HepG2 (cell line): ENCODE measurements around the gene IFITM10. TPM values are rescaled to one million over a fixed set of nuclear protein-coding genes. Genes with fewer than 3 reads are reported as not detected.

Experiments
- ATAC-seq: fragments of 200-7000 bp; cut with Tn5 transposase; 3 replicates; pipeline ENCODE4 v1.9.1; 2020; ENCODE audit warnings: mild to moderate bottlenecking, moderate library complexity
- BruUV-seq: library from RNA; stranded (reverse); fragments of 400-500 nt; replicated peaks from 2 replicates; lab custom pipeline; 2021; lab: Mats Ljungman, UMichigan
- CTCF ChIA-PET: fragments of 300-600 bp; formaldehyde crosslinking; extraction: SDS; loops from one replicate; lab custom pipeline; 2021; ENCODE audit warnings: low total read pairs, inconsistent platforms, low intra/inter-chr PET ratio; lab: Yijun Ruan, JAX
- POLR2A ChIA-PET: fragments of 350-600 bp; sonication (Branson Sonifier 250); formaldehyde crosslinking; loops from one replicate; lab custom pipeline; 2020; ENCODE audit warnings: antibody characterized with exemption, inconsistent platforms; lab: Yijun Ruan, JAX
- DNase-seq: peaks from one replicate; pipeline ENCODE4 v3.0.0-alpha.2; 2015; ENCODE audit warnings: low spot score
- FAIRE-seq: peaks from 3 replicates; lab custom pipeline; 2011; peaks lifted over from hg19 to GRCh38; lab: Jason Lieb, UNC
- H2AFZ ChIP-seq: one replicate; pipeline ENCODE4 v1.6.1; 2011; ENCODE audit warnings: low read length, inconsistent platforms
- H3K27ac ChIP-seq: fragments of 300-600 bp; 3 replicates; pipeline ENCODE4 v1.8.0; 2011; ENCODE audit warnings: mixed run types, mild to moderate bottlenecking, mixed read lengths, low read length, inconsistent platforms; ENCODE audit not compliant: insufficient read depth; ENCODE audit errors: extremely low read length
- H3K27me3 ChIP-seq, 2 experiments: fragments of 200-600 bp in 1 of 2; 2 replicates in 1 of 2; 3 replicates in 1 of 2; pipeline versions ENCODE4 v1.6.0 to v1.8.0; 2011; ENCODE audit warnings: low read length in 2 of 2, mild to moderate bottlenecking in 2 of 2, moderate library complexity in 2 of 2, inconsistent platforms in 1 of 2; ENCODE audit not compliant: insufficient read depth in 2 of 2, control insufficient read depth in 1 of 2
- H3K36me3 ChIP-seq, 2 experiments: fragments of 200-600 bp in 1 of 2; replicated peaks in 1 of 2; 2 replicates in 1 of 2; 3 replicates in 1 of 2; pipeline versions ENCODE4 v1.5.1 to v1.8.0; 2011; ENCODE audit warnings: low read length in 2 of 2, inconsistent platforms in 1 of 2; ENCODE audit not compliant: insufficient read depth in 2 of 2, control insufficient read depth in 1 of 2
- H3K4me1 ChIP-seq: 2 replicates; pipeline ENCODE4 v1.5.1; 2012; ENCODE audit warnings: low read length, inconsistent platforms; ENCODE audit not compliant: insufficient read depth
- H3K4me2 ChIP-seq: 2 replicates; pipeline ENCODE4 v1.6.0; 2011; ENCODE audit warnings: low read depth, low read length, inconsistent platforms
- H3K4me3 ChIP-seq, 3 experiments: fragments of 200-600 bp in 1 of 3; sonication (generic), shearing (Covaris generic) in 1 of 3; replicated peaks in 1 of 3; 2 replicates each; pipeline ENCODE4 v1.5.1; 2011 to 2016; ENCODE audit warnings: low read length in 3 of 3, inconsistent platforms in 2 of 3, low read depth in 2 of 3, mild to moderate bottlenecking in 2 of 3, control low read depth in 1 of 3, mixed read lengths in 1 of 3; ENCODE audit not compliant: insufficient read depth in 1 of 3
- H3K79me2 ChIP-seq: one replicate; pipeline ENCODE4 v1.6.1; 2011; ENCODE audit warnings: low read length, inconsistent platforms; ENCODE audit not compliant: insufficient read depth
- H3K9ac ChIP-seq: 2 replicates; pipeline ENCODE4 v1.6.0; 2011; ENCODE audit warnings: mild to moderate bottlenecking, low read depth, low read length, inconsistent platforms; ENCODE audit not compliant: insufficient read depth
- H3K9me3 ChIP-seq: 2 replicates; pipeline ENCODE4 v1.5.1; 2012; ENCODE audit warnings: mild to moderate bottlenecking, low read length
- H4K20me1 ChIP-seq: 2 replicates; pipeline ENCODE4 v1.6.0; 2011; ENCODE audit warnings: inconsistent platforms, mild to moderate bottlenecking, low read length, moderate library complexity; ENCODE audit not compliant: insufficient read depth
- AGO1 ChIP-seq: fragments of 200-400 bp; formaldehyde crosslinking; IDR thresholded peaks from 2 replicates; pipeline ENCODE4 v1.6.1; 2017; ENCODE audit warnings: mild to moderate bottlenecking, low read depth, low read length, moderate library complexity; ENCODE audit not compliant: poor library complexity, severe bottlenecking
- AGO2 ChIP-seq: fragments of 200-400 bp; formaldehyde crosslinking; optimal IDR thresholded peaks from 2 replicates; pipeline ENCODE3; 2017; ENCODE audit warnings: mild to moderate bottlenecking, low read depth, low read length, moderate library complexity
- CBX2 ChIP-seq, 2 experiments: fragments of 200-600 bp in 1 of 2; sonication (generic); formaldehyde crosslinking in 1 of 2; IDR thresholded peaks; 2 replicates each; pipeline versions ENCODE4 v1.7.0 to v1.8.1; 2018 to 2022; ENCODE audit warnings: low read depth in 2 of 2, low read length in 1 of 2, mild to moderate bottlenecking in 1 of 2, missing genetic modification reagents in 1 of 2
- FOXA3 ChIP-seq: IDR thresholded peaks from 2 replicates; pipeline ENCODE4 v1.6.1; 2016; ENCODE audit warnings: missing genetic modification reagents, missing compliant biosample characterization
- GLMP ChIP-seq: sonication (generic); formaldehyde crosslinking; IDR thresholded peaks from 2 replicates; pipeline ENCODE4 v1.9.0; 2021; ENCODE audit warnings: missing genetic modification reagents, mild to moderate bottlenecking, borderline replicate concordance
- IRF9 ChIP-seq: sonication (generic); formaldehyde crosslinking; IDR thresholded peaks from 2 replicates; pipeline ENCODE4 v1.8.0; 2022; ENCODE audit warnings: missing genetic modification reagents, mild to moderate bottlenecking, borderline replicate concordance
- JUNB ChIP-seq: sonication (generic); formaldehyde crosslinking; IDR thresholded peaks from 2 replicates; pipeline ENCODE4 v1.8.0; 2022; ENCODE audit warnings: missing genetic modification reagents, mild to moderate bottlenecking, borderline replicate concordance
- KLF11 ChIP-seq: IDR thresholded peaks from 2 replicates; pipeline ENCODE4 v1.6.1; 2016; ENCODE audit warnings: missing compliant biosample characterization
- MYC ChIP-seq: sonication (generic); formaldehyde crosslinking; IDR thresholded peaks from 2 replicates; pipeline ENCODE4 v1.9.0; 2021; ENCODE audit warnings: missing genetic modification reagents, borderline replicate concordance
- PCBP2 ChIP-seq: fragments of 200-400 bp; formaldehyde crosslinking; optimal IDR thresholded peaks from 2 replicates; pipeline ENCODE3; 2018; ENCODE audit warnings: low read length, low read depth; ENCODE audit not compliant: poor library complexity, severe bottlenecking
- SKI ChIP-seq: fragments of 450-650 bp; IDR thresholded peaks from one replicate; pipeline ENCODE4 v1.6.1; 2018; ENCODE audit warnings: mild to moderate bottlenecking; ENCODE audit not compliant: partially characterized antibody
- SMYD3 ChIP-seq: sonication (generic); formaldehyde crosslinking; IDR thresholded peaks from 2 replicates; pipeline ENCODE4 v1.8.1; 2023; ENCODE audit warnings: mild to moderate bottlenecking, missing genetic modification reagents
- SNAPC5 ChIP-seq: sonication (generic); formaldehyde crosslinking; IDR thresholded peaks from 2 replicates; pipeline ENCODE4 v1.8.1; 2023; ENCODE audit warnings: mild to moderate bottlenecking, missing genetic modification reagents, borderline replicate concordance
- SUZ12 ChIP-seq: fragments of 150-350 bp; IDR thresholded peaks from 2 replicates; pipeline ENCODE4 v1.6.1; 2014; ENCODE audit warnings: low read depth, low read length
- TERF1 ChIP-seq: sonication (generic); formaldehyde crosslinking; IDR thresholded peaks from 2 replicates; pipeline ENCODE4 v1.8.0; 2022; ENCODE audit warnings: mild to moderate bottlenecking, missing genetic modification reagents, moderate library complexity
- ZFX ChIP-seq: sonication (generic); formaldehyde crosslinking; IDR thresholded peaks from 2 replicates; pipeline ENCODE4 v1.4.0; 2020; ENCODE audit warnings: mild to moderate bottlenecking, low read depth, missing genetic modification reagents, moderate library complexity
- ZNF430 ChIP-seq: sonication (generic); formaldehyde crosslinking; IDR thresholded peaks from 2 replicates; pipeline ENCODE4 v1.9.0; 2021; ENCODE audit warnings: mild to moderate bottlenecking, missing genetic modification reagents
- ZNF777 ChIP-seq: sonication (generic); formaldehyde crosslinking; IDR thresholded peaks from 2 replicates; pipeline ENCODE4 v1.4.0; 2020; ENCODE audit warnings: missing genetic modification reagents
- ZSCAN12 ChIP-seq: sonication (generic); formaldehyde crosslinking; IDR thresholded peaks from 2 replicates; pipeline ENCODE4 v1.9.0; 2021; ENCODE audit warnings: mild to moderate bottlenecking, missing genetic modification reagents
- WGBS: methylation state at CpG from one replicate; pipeline ENCODE4 v1.1.6; 2017; ENCODE audit warnings: low lambda C conversion rate; 5-methylcytosine and 5-hydroxymethylcytosine counted together
- in situ Hi-C: cut with HindIII; loops from 2 replicates; pipeline ENCODE4 v1.10.0; 2017; ENCODE audit warnings: low pct_unique_long_range_greater_than_20kb; ENCODE audit not compliant: extremely low pct_ligation_motif_present
- intact Hi-C: fragments of 100-400 bp; cut with micrococcal nuclease; formaldehyde crosslinking; loops from one replicate; pipeline ENCODE4 v1.10.0; 2022; ENCODE audit not compliant: unreplicated experiment
- polyA plus RNA-seq, 8 experiments: library from polyadenylated mRNA; depleted of rRNA in 3 of 8; stranded (reverse) in 7 of 8; unstranded in 1 of 8; fragments of >200 nt; fragmentation: Illumina TruSeq in 4 of 8; extraction: Trizol in 4 of 8; gene quantifications; 2 replicates each; pipeline versions ENCODE4 v1.2.1 to v1.2.3, GENCODE V29; 2011 to 2016; ENCODE audit warnings: low read depth in 4 of 8, missing spikeins in 1 of 8, mixed read lengths in 1 of 8; ENCODE audit not compliant: insufficient read depth in 1 of 8
- total RNA-seq, 5 experiments: library from RNA; depleted of rRNA; stranded (reverse); fragments of >200 nt; fragmentation: Illumina TruSeq; extraction: Trizol; gene quantifications; 2 replicates each; pipeline ENCODE4 v1.2.3, GENCODE V29; 2016; ENCODE audit warnings: low read depth in 1 of 5

The IFITM10 gene
- total and polyA plus RNA-seq, 2 of the 13 experiments (the other 11 are each of a cell fraction or from before 2014, with no cell fraction given), result 0.09 to 0.13 TPM

- H3K4me2 ChIP-seq, result peak overlapping the region; percentile 33
- ChIA-PET POLR2A (interaction anchor here (0.7 to 5.5 kb wide), 28 partner anchors 11 to 896 kb away, joined by 3 to 141 read pairs (median 8); partner anchors contain the start of genes CTSD, IFITM10 and MRPL23), CTCF (interaction anchor here (0.8 to 4.5 kb wide), 6 partner anchors 38 to 464 kb away, joined by 3 to 44 read pairs (median 16); no protein-coding TSS in a partner anchor)
- peaks cover 2% of the 10 kb centered on the region for H3K79me2 ChIP-seq
- no peaks in the 10 kb centered on the region; a peak in 2 of 5 replicates for H3K27me3 ChIP-seq
- ATAC-seq (no peak), FAIRE-seq (no peak), DNase-seq (no peak)
- H3K9ac ChIP-seq, result peak overlapping the region; percentile 73
- in situ Hi-C loops (loop anchor here (5.0 kb wide), 1 partner anchor 35 kb away; no protein-coding TSS in a partner anchor), intact Hi-C loops (loop anchor here (2.0 kb wide), 1 partner anchor 15 kb away; no protein-coding TSS in a partner anchor)
- no TSS peak for BruUV-seq
- no peaks in the 10 kb centered on the region for H3K36me3 ChIP-seq
- peaks cover 83% of the 10 kb centered on the region for H3K4me1 ChIP-seq
- WGBS, result 80% methylated on average over 10 of the region's 16 CpGs
- H3K4me3 ChIP-seq, result peak overlapping the region in 1 of 3 experiments; percentile 20; a peak in 1 of 6 replicates
- H4K20me1 ChIP-seq, result no peaks in the 10 kb centered on the region
- H2AFZ ChIP-seq, result no peak overlapping the region
- H3K9me3 ChIP-seq, result no peaks in the 10 kb centered on the region
- peak overlapping the region; percentile 100 for H3K27ac ChIP-seq
- TF ChIP-seq ZNF777 (CRISPR knock-in tag) (no peak), MYC (0 out of 2 replicates have a peak, but pooled peaks have one; percentile 50), ZFX (no peak; the same call in 1 of the 2 replicates), GLMP (no peak), SUZ12 (no peak), ZSCAN12 (CRISPR knock-in tag) (no peak), AGO2 (peak; percentile 35), PCBP2 (no peak), KLF11 (CRISPR knock-in tag) (no peak), TERF1 (no peak), SNAPC5 (no peak), SKI (no peak), FOXA3 (CRISPR knock-in tag) (no peak), IRF9 (CRISPR knock-in tag) (no peak), ZNF430 (CRISPR knock-in tag) (0 out of 2 replicates have a peak, but pooled peaks have one; percentile 8), SMYD3 (peak; percentile 86; the same call in 1 of the 2 replicates), JUNB (CRISPR knock-in tag) (peak; percentile 25; the same call in 1 of the 2 replicates), CBX2 (IDR thresholded peaks at IDR 0.05; ENCODE audit: low read depth, low read length) (no peak), CBX2 (CRISPR knock-in tag; IDR thresholded peaks at IDR 0.05; ENCODE audit: low read depth) (no peak), AGO1 (no peak)
Measured at GRCh38 chr11:1691878-1692707, 58.3 kb downstream of the IFITM10 start.
